Measurements from ENCODE around the gene KDM2B. TPM values are rescaled to one million over a fixed set of nuclear protein-coding genes. Genes with fewer than 3 reads are reported as not detected.

The KDM2B gene
- total RNA-seq: 10 to 100 TPM; 13.6 to 23.5 (median 20.0) TPM

DNA sequence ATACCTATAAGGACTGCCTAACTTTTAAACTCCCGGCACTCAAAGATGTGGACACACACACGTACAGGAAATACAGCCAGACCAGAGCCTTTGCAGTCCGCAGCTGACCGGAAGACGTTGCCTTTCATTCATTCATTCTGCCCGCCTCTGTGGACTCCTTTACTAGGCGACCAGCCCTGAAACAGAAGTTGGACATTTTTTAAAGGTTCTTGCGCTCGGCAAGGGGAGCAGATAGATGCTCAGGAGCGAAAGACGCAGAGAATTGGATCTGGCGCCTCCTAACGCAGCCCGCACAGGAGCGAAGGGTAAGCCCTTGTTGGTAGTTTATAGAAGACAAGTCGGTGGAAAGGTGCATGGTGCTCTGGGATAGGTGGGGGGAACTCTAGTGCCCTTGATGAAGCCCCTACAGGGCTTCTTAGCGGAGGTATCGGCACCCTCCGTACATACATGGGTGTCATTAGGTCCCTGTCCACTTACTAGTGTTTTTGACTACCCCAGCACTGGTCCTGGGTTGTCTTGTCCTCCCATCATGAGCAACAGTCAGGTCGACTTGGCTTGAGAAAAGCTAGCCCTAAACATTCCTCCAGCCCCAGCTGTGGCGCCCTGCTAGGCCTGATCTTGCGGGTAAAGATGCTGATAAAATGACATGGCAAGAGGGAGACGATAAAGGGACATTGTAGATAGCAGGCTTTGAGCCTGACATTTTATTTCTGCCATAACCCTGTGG lies at the start of gene KDM2B:
TSS of gene KDM2B (minus strand) at position 65 of the 727 bp plus-strand sequence. CDS start 112 bp downstream, outside the sequence.
- DNase-seq (ENCODE audit: extremely low spot score): no peak
- Histone ChIP-seq H3K36me3 (no peaks in the 10 kb centered on the region), H3K27ac (replicated peaks in 1 of 4) (peak within 1 kb of the TSS; percentile 84 to 93 (median 90)), H3K4me3 (peak within 1 kb of the TSS; percentile 65 to 90 (median 82)), H3K4me1 (peaks cover 44 to 63% (median 57%) of the 10 kb centered on the region in 4 donors), H3K9me3 (no peaks in the 10 kb centered on the region), H3K27me3 (no peaks in the 10 kb centered on the region)
- TF ChIP-seq POLR2A (IDR thresholded peaks at IDR 0.05; ENCODE audit: low read depth) (no peak), POLR2AphosphoS5 (IDR thresholded peaks at IDR 0.05) (peak in 1 of 2 donors; percentile 50)
- 17% methylated on average over 23 of the region's 23 CpGs for WGBS
- intact Hi-C loops (cut with DNase I): loop anchor here (5.0 kb wide), 1 partner anchor 41 kb away; no protein-coding TSS in a partner anchor

DNA sequence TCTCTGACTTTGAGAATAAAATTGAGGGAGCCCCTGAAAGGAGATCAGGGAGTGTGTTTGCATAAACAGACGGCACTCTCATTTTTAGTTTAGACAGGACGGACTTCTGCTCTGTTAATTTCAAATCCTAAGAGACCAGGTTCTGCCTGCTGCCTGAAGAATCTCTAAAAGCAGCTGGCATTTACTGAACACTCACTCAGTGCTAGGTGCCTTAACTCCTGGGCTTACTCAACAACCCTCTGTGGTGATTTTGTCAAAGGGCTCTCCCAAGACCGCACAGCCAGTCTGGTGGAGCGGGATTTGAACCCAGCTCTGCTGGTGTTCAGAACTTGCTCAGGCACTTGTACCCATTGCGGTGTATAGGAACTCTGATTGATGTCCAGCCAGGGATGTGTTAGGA lies 47.7 kb upstream of the KDM2B start:
- 83% methylated on average over 5 of the region's 5 CpGs for WGBS
- Histone ChIP-seq H3K27me3 (peaks cover 0 to 5% (median 0%) of the 10 kb centered on the region in 4 donors), H3K36me3 (no peaks in the 10 kb centered on the region), H3K9me3 (no peaks in the 10 kb centered on the region), H3K4me1 (peaks cover 41 to 80% (median 76%) of the 10 kb centered on the region in 4 donors), H3K27ac (replicated peaks in 1 of 4) (peak overlapping the region in 3 of 4 donors; percentile 84 to 98 (median 96)), H3K4me3 (peak overlapping the region; percentile 62 to 91 (median 80))
- intact Hi-C loops (cut with DNase I): loop anchor here (5.0 kb wide), 2 partner anchors 44 to 59 kb away; no protein-coding TSS in a partner anchor
- no peak for TF ChIP-seq POLR2A (IDR thresholded peaks at IDR 0.05; ENCODE audit: low read depth)
- TF ChIP-seq EP300 (IDR thresholded peaks at IDR 0.05): no peak
- TF ChIP-seq, protein P1, sequence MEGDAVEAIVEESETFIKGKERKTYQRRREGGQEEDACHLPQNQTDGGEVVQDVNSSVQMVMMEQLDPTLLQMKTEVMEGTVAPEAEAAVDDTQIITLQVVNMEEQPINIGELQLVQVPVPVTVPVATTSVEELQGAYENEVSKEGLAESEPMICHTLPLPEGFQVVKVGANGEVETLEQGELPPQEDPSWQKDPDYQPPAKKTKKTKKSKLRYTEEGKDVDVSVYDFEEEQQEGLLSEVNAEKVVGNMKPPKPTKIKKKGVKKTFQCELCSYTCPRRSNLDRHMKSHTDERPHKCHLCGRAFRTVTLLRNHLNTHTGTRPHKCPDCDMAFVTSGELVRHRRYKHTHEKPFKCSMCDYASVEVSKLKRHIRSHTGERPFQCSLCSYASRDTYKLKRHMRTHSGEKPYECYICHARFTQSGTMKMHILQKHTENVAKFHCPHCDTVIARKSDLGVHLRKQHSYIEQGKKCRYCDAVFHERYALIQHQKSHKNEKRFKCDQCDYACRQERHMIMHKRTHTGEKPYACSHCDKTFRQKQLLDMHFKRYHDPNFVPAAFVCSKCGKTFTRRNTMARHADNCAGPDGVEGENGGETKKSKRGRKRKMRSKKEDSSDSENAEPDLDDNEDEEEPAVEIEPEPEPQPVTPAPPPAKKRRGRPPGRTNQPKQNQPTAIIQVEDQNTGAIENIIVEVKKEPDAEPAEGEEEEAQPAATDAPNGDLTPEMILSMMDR (IDR thresholded peaks at IDR 0.05): no peak
- no peak for TF ChIP-seq POLR2AphosphoS5 (IDR thresholded peaks at IDR 0.05)
- DNase-seq (ENCODE audit: extremely low spot score): no peak

DNA sequence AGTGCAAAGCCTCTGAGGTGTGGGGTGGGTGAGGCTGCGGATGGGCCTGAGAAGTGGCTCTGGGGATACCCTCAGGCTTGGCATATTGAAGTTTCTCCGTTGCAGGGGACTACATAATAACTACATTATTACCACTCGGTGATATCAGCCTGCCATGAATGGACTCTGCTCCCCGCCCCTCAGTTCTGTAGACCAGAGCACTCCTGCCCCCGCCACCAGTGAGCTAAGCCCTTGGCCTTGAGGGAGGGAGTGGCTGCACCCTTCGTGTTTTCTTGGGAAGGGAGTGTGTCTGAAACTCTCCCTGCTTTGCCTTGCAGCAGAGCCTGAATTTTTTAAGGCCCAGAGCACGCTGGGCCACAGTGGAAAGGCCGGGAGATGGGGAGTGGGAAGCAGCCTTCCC lies 47.2 kb upstream of the KDM2B start:
- TF ChIP-seq EP300 (IDR thresholded peaks at IDR 0.05) (no peak), POLR2A (IDR thresholded peaks at IDR 0.05; ENCODE audit: low read depth) (no peak), POLR2AphosphoS5 (IDR thresholded peaks at IDR 0.05) (no peak)
- TF ChIP-seq, protein P1 (IDR thresholded peaks at IDR 0.05): no peak
- intact Hi-C loops (cut with DNase I): loop anchor here (5.0 kb wide), 2 partner anchors 44 to 59 kb away; no protein-coding TSS in a partner anchor
- peak overlapping the region; percentile 84 to 98 (median 94) for H3K27ac ChIP-seq (replicated peaks in 1 of 4)
- 56% methylated on average over 7 of the region's 8 CpGs for WGBS
- H3K4me1 ChIP-seq: peaks cover 38 to 78% (median 73%) of the 10 kb centered on the region in 4 donors
- peaks cover 0 to 5% (median 0%) of the 10 kb centered on the region in 4 donors for H3K27me3 ChIP-seq
- no peak for DNase-seq (ENCODE audit: extremely low spot score)
- H3K36me3 ChIP-seq: no peaks in the 10 kb centered on the region
- H3K4me3 ChIP-seq: peak overlapping the region; percentile 62 to 91 (median 80)
- H3K9me3 ChIP-seq: no peaks in the 10 kb centered on the region

DNA sequence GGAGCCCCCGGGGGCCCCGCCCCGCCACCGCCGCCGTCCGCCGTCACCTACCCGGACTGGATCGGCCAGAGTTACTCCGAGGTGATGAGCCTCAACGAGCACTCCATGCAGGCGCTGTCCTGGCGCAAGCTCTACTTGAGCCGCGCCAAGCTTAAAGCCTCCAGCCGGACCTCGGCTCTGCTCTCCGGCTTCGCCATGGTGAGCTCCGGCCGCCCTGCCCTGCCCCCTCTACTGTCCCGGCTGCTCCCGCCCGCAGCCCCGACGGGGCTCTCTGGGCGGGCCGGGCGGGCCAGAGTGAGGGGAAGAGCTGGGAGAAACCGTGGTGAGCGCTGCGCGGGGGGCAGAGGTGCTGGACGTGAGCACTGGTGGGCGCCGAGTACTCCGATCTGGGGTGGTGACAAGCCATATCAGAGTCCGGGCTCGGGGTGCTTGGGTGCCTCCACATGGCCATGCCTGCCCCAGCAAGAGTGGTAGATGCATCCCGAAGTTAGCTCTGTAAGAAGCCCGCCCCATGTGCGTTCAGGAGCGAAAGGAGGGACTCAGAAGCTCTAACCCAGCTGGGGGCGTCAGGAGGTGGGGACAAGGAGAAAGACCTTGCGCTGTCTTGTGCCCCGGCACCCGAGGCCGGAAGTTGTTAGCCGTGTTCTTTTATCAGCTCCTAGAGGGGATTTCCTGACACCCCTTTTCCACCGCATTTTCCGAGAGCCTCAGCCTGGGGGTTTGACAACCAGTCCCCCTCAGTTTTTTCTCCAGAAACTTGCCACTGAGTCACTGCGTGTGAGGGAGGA lies 46.2 kb upstream of the KDM2B start:
- H3K4me3 ChIP-seq: peak overlapping the region; percentile 62 to 91 (median 80)
- H3K27me3 ChIP-seq: peaks cover 0 to 5% (median 0%) of the 10 kb centered on the region in 4 donors
- H3K36me3 ChIP-seq: no peaks in the 10 kb centered on the region
- TF ChIP-seq EP300 (IDR thresholded peaks at IDR 0.05): no peak
- TF ChIP-seq POLR2A (IDR thresholded peaks at IDR 0.05; ENCODE audit: low read depth): no peak
- no peak for TF ChIP-seq POLR2AphosphoS5 (IDR thresholded peaks at IDR 0.05)
- TF ChIP-seq, protein P1 (IDR thresholded peaks at IDR 0.05): peak in 2 of 3 experiments; percentile 6 to 11
- no peaks in the 10 kb centered on the region for H3K9me3 ChIP-seq
- DNase-seq (ENCODE audit: extremely low spot score): peak; percentile 93
- H3K4me1 ChIP-seq: peaks cover 33 to 68% (median 63%) of the 10 kb centered on the region in 4 donors
- peak overlapping the region; percentile 84 to 98 (median 94) for H3K27ac ChIP-seq (replicated peaks in 1 of 4)
- under 1% methylated on average over 22 of the region's 53 CpGs for WGBS
- intact Hi-C loops (cut with DNase I): loop anchor here (5.0 kb wide), 2 partner anchors 45 to 60 kb away; no protein-coding TSS in a partner anchor

Data from esophagus muscularis mucosa (tissue), 4 donors.